H1 (cell line): ENCODE results near the gene SEZ6.

Source experiments
- CHD7 ChIP-seq: fragments of 300-600 bp; sonication (generic); IDR thresholded peaks from 2 replicates; pipeline ENCODE4 v1.7.1; 2012; ENCODE audit warnings: low read length, moderate library complexity, mild to moderate bottlenecking, inconsistent platforms; ENCODE audit not compliant: insufficient replicate concordance
- JUN ChIP-seq: IDR thresholded peaks from 2 replicates; pipeline ENCODE4 v1.6.1; 2011; ENCODE audit warnings: low read depth, mild to moderate bottlenecking, improper control_type of control experiment, low read length
- MAX ChIP-seq: IDR thresholded peaks from 2 replicates; pipeline ENCODE4 v1.6.1; 2012; ENCODE audit warnings: inconsistent platforms
- POLR2A ChIP-seq, 2 experiments: IDR thresholded peaks; 1 replicate in 1 of 2; 2 replicates in 1 of 2; pipeline ENCODE4 v1.6.1; 2011; ENCODE audit warnings: low read depth in 2 of 2, low read length in 2 of 2, mild to moderate bottlenecking in 2 of 2; ENCODE audit errors: control extremely low read depth in 1 of 2
- RAD21 ChIP-seq, 2 experiments: IDR thresholded peaks in 1 of 2; conservative IDR thresholded peaks in 1 of 2; 2 replicates each; pipeline ENCODE4 v1.6.1; 2011; ENCODE audit warnings: low read depth in 2 of 2, low read length in 2 of 2, improper control_type of control experiment in 1 of 2, inconsistent platforms in 1 of 2, mild to moderate bottlenecking in 1 of 2, moderate library complexity in 1 of 2
- RFX5 ChIP-seq: IDR thresholded peaks from 2 replicates; pipeline ENCODE4 v1.6.1; 2011; ENCODE audit warnings: low read depth, low read length, improper control_type of control experiment, borderline replicate concordance
- SP1 ChIP-seq: IDR thresholded peaks from 2 replicates; pipeline ENCODE4 v1.6.1; 2011; ENCODE audit warnings: low read depth, low read length
- SRF ChIP-seq: IDR thresholded peaks from 2 replicates; pipeline ENCODE4 v1.6.1; 2011; ENCODE audit warnings: mild to moderate bottlenecking, low read depth, low read length, moderate library complexity
- TEAD4 ChIP-seq: IDR thresholded peaks from 2 replicates; pipeline ENCODE4 v1.6.1; 2012; ENCODE audit warnings: low read depth, low read length, inconsistent platforms, mixed read lengths
- TF ChIP-seq, protein P1 (sequence below), 3 experiments: IDR thresholded peaks; 1 replicate in 2 of 3; 2 replicates in 1 of 3; pipeline versions ENCODE4 v1.5.1 to v1.6.1; 2011; ENCODE audit warnings: low read length in 3 of 3, mild to moderate bottlenecking in 3 of 3, inconsistent platforms in 2 of 3, low read depth in 1 of 3, moderate library complexity in 1 of 3; ENCODE audit not compliant: insufficient read depth in 1 of 3; ENCODE audit errors: control extremely low read depth in 1 of 3

DNA sequence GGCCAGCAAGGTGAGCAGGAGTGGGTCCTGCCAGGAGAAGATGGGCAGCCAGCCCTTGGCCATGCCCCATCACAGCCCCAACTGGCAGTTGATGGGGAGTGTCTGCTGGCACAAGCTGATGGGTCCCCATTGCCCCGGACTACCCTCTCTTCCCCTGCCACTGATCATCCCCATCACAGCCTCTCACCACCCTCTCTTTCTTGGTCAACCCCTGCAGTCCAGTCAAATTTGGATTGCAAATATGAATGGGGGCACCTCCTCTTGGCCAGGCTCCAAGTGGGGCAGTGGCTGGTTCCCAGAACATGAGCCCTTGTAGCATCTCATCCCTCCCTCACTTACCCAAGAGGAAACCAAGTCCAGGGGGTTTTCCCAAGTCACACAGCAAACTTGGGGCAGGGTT lies 17.4 kb downstream of the SEZ6 start:
- TF ChIP-seq, protein P1, sequence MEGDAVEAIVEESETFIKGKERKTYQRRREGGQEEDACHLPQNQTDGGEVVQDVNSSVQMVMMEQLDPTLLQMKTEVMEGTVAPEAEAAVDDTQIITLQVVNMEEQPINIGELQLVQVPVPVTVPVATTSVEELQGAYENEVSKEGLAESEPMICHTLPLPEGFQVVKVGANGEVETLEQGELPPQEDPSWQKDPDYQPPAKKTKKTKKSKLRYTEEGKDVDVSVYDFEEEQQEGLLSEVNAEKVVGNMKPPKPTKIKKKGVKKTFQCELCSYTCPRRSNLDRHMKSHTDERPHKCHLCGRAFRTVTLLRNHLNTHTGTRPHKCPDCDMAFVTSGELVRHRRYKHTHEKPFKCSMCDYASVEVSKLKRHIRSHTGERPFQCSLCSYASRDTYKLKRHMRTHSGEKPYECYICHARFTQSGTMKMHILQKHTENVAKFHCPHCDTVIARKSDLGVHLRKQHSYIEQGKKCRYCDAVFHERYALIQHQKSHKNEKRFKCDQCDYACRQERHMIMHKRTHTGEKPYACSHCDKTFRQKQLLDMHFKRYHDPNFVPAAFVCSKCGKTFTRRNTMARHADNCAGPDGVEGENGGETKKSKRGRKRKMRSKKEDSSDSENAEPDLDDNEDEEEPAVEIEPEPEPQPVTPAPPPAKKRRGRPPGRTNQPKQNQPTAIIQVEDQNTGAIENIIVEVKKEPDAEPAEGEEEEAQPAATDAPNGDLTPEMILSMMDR (IDR thresholded peaks at IDR 0.05; ENCODE audit: control extremely low read depth in 1 of 3, insufficient read depth in 1 of 3, low read depth in 1 of 3, low read length in 3 of 3), result no peak
- no peak for TF ChIP-seq CHD7
- no peak for TF ChIP-seq SRF
- TF ChIP-seq TEAD4, result no peak
- TF ChIP-seq RFX5, result no peak
- TF ChIP-seq SP1, result no peak
- no peak for TF ChIP-seq RAD21 (IDR thresholded peaks at IDR 0.05 in 1 of 2, conservative IDR thresholded peaks at IDR 0.05 in 1 of 2; ENCODE audit: low read depth in 2 of 2, low read length in 2 of 2)
- TF ChIP-seq POLR2A (IDR thresholded peaks at IDR 0.05; ENCODE audit: control extremely low read depth in 1 of 2, low read depth in 2 of 2, low read length in 2 of 2), result no peak
- TF ChIP-seq JUN, result no peak
- no peak for TF ChIP-seq MAX
